ENCODE measurements around the gene TACSTD2.

GRCh38 chr1:58626293-58626692 lies 49.2 kb upstream of the TACSTD2 start:
- TF ChIP-seq CTCF (IDR thresholded peaks at IDR 0.05) (no peak), POLR2A (IDR thresholded peaks at IDR 0.05) (no peak)
